ENCODE data around the gene PBXIP1. TPM values are rescaled to one million over a fixed set of nuclear protein-coding genes. Genes with fewer than 3 reads are reported as not detected.

The PBXIP1 gene
- total RNA-seq = 90.7 and 96.4 TPM in 2 replicates

DNA sequence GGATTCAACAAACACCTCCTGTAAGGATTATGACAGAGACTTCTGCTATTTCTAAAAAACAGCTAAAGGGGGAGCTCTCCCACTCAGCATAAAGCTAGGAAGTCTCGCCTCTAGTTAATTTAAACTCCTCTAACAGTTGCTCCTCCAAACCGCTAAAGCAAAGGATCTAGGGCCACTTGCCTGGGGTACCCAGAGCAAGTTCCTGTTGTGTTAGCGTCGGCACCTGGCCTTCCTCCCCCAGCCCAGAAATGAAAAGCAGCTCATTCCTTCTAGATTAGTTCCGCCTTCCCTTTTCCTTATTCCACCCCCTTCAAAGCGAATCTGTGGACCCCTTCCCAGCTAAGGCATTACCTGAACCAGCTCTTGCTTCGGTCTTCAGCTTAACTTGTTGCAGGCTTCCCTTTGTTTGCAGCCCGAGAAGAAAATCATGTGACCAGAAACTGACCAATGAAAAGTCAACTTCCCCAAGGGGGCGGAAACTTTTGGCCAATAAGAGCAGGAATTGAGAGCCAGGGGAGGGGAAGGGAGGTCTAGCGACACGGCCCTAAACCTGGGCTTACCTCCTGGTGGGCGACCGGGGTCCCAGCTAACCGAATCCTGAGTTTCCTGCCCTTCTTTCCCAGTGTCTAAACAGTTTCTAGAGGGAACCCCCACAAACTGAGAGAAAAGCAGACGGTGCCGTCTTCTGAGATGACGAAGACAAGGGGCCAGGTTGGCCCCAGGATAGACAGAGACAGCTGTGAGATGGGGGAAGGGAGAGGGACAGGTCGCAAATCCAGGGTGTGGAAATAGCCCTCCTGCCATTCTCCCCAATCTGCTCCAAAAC, at the start of gene PBXIP1:
Gene PBXIP1 (minus strand): TSS at position 382 of the 826 bp plus-strand sequence. CDS start 2,378 bp downstream, outside the sequence.

DNA sequence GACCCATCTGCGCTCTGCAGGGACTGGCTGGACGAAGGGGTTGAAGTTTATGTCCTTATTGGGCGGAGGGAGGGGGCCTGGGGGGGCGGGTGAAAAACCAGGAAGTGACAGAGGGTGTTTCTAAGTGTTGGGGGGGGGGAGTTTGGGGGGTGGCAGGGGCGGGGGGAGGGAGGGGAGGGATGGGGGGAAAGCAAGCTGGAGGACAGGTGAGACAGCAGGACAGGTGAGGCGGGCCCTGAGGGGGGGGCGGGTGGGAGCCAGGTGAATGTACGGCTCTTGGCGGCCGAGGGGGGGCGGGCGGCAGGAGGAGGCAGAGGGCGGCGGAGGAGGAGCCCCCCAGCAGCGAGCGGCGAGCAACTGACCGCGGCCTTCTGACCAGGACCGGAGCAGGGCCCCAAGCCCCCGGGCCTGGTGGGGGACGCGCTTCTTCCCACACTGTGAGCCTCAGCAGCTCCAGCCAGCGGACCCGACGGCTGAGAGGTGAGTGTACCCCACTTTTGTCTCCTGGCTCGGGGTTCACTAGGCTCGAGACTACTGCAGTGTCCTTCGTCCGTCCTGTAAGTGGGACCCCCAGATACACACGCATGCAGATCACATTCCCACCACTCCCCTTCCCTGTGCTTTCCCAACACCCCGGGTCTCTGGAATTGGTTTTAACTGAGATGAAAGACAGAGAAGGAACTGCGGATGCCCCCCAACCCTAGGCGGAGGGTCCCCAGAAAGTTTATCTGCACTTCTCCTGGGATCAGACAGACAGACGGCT, 46.7 kb upstream of the PBXIP1 start, which contains the start of gene ZBTB7B:
Gene ZBTB7B (plus strand): TSS at position 339 of the 763 bp plus-strand sequence. CDS start 11,859 bp downstream, outside the sequence.

GRCh38 chr1:154993572-154994268, 37.8 kb upstream of the PBXIP1 start, which contains the start of gene LENEP:
Gene LENEP, plus strand, starts transcription at chr1:154993586. Its CDS starts 22 bp downstream, at chr1:154993608.

GRCh38 chr1:154982897-154983648, 27.2 kb upstream of the PBXIP1 start, which contains the start of gene FLAD1:
Gene FLAD1, plus strand, starts transcription at chr1:154983344. Its CDS starts 351 bp downstream, at chr1:154983695.

DNA sequence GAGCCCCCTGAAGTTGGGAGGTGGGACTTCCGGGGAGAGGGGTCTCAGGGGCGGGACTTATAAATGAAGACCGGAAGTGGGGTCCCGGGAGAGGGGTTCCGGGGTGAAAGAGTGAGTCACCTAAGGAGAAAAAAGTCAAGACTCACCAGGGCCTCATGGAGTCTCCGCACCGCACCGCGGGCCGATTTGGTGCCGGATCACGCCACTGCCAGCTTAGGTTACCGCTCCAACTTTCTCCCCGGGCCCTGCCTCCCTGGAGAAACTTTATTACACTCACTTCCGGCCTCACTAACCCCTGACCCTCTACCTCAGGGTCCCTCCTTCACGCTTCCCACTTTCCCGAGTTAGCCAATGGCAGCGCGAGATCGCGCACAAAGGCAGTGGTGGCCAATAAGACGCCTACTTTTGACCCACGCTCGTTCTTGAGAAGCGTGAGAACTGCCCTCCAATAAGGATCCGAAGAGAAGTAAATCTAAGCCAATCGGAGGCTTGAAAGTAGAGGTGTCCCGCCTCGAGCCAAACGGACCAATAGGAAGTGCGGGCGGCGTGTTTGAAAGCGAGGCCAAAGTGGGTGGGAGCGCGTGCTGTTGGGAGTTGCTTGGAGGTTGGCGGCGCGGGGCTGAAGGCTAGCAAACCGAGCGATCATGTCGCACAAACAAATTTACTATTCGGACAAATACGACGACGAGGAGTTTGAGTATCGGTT, 18.4 kb upstream of the PBXIP1 start, which contains the start of gene CKS1B:
Gene CKS1B (plus strand): TSS at position 580 of the 706 bp plus-strand sequence. CDS start 65 bp downstream, at position 645.

GRCh38 chr1:154970631-154971340, 14.9 kb upstream of the PBXIP1 start, which contains the start of gene SHC1:
Gene SHC1, minus strand, starts transcription at chr1:154970747. Its CDS starts 221 bp downstream, at chr1:154970526.

DNA sequence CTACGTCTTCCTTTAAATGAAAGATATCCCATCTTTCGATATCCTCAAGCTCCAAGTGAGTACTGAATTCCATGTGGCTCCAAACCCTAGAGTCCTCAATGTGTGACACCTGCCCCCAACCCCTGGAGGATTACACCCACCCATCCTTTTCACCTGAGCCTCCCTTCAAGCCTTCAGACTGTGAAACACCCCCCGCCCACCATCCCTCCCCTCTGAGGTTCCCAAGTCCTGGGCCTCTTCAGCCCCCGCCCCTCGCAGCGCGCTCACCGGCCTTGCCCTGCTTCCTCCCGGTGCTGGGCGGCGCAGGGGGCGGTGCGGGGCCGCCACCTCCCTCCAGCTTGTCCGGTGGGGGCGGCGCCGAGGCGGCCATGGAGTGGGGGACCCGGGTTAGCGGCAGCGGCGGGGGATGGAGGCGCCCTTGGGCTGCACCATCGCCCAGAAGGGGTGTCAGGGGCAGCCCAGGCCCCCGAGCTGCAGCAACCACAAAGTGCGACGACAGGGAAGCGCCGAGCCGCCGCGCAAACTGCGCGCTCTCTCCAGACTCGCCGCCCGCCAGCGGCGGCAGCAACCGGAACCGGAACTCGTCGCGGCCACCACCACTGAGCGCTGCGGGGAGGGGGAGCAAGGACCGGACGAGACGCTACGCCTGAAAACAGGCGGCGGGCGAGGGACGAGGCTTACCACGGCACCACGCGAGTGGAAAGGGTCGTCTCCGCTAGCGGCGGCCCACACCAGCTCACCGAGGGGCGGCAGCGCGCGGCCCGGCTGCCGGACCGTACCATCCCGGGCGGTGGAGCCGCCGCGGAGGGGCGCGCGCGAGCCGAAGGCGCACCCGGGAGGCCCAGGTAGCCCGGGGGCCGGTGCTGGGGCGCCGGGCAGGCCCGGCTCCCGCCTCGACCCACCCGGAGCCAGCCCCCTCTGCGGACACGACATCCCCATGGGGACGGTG, 5.6 kb upstream of the PBXIP1 start, which contains the start of gene PYGO2:
Gene PYGO2 (minus strand): TSS at position 576 of the 949 bp plus-strand sequence. CDS start 206 bp downstream, at position 370.

DNA sequence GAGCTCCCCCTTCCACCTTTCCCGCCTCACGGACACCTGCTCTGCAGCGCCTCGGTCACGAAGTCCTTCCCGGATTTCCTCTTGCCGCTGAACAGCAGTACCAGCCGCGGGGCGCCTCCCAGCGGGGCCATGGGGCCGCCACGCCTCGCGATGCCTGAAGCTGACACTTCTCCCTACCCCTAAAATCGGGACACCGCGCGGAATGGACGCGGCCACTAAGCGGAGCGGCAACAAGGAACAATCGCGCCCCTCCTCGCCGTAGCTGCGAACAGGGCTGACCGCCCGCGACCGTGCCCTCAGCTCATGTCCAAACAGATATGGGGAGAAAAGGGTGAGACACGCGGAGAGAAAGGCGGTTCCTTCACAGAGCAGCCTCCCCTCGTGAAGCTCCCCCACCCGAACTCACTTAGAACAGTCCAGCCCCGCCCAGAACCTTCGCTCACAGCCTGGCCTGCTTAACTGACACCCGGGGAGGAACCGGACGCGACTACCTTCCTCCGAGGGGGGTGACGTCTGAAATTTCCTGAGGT, 19.3 kb downstream of the PBXIP1 start, which contains the start of gene PMVK:
Gene PMVK (minus strand): TSS at position 165 of the 530 bp plus-strand sequence. CDS start 34 bp downstream, at position 131.

Other genes starting within 250 kb of the PBXIP1 start
- 0.09 and 0.19 TPM in 2 replicates for gene KCNN3, start 85.8 kb downstream of the PBXIP1 start, total RNA-seq
- 8.8 and 13.7 TPM in 2 replicates for gene PMVK, start 19.4 kb downstream of the PBXIP1 start, total RNA-seq
- gene PYGO2, start 5.7 kb upstream of the PBXIP1 start, total RNA-seq = 4.9 and 5.0 TPM in 2 replicates
- 144 and 203 TPM in 2 replicates for gene SHC1, start 14.6 kb upstream of the PBXIP1 start, total RNA-seq
- 49.8 and 80.9 TPM in 2 replicates for gene CKS1B, start 18.6 kb upstream of the PBXIP1 start, total RNA-seq
- 23.7 and 28.6 TPM in 2 replicates for gene FLAD1, start 27.2 kb upstream of the PBXIP1 start, total RNA-seq
- gene LENEP, start 37.5 kb upstream of the PBXIP1 start, total RNA-seq = 0.18 TPM in 1 of 2 replicates, not detected in the other
- 10.1 and 15.6 TPM in 2 replicates for gene ZBTB7B, start 46.7 kb upstream of the PBXIP1 start, total RNA-seq
- gene DCST2, start 77.7 kb upstream of the PBXIP1 start, total RNA-seq = 0.09 TPM in 1 of 2 replicates, not detected in the other
- gene DCST1, start 77.7 kb upstream of the PBXIP1 start, total RNA-seq = not detected in 2 replicates
- gene ADAM15, start 95.2 kb upstream of the PBXIP1 start, total RNA-seq = 279 and 339 TPM in 2 replicates
- 8.7 and 11.3 TPM in 2 replicates for gene EFNA4, start 107.6 kb upstream of the PBXIP1 start, total RNA-seq
- 1.0 and 1.6 TPM in 2 replicates for gene EFNA3, start 122.7 kb upstream of the PBXIP1 start, total RNA-seq
- 62.8 and 82.9 TPM in 2 replicates for gene EFNA1, start 171.8 kb upstream of the PBXIP1 start, total RNA-seq
- gene SLC50A1, start 179.8 kb upstream of the PBXIP1 start, total RNA-seq = 20.9 and 25.9 TPM in 2 replicates
- 29.1 and 35.1 TPM in 2 replicates for gene DPM3, start 184.4 kb upstream of the PBXIP1 start, total RNA-seq
- gene KRTCAP2, start 217.2 kb upstream of the PBXIP1 start, total RNA-seq = 96.6 and 105 TPM in 2 replicates
- gene TRIM46, start 217.8 kb upstream of the PBXIP1 start, total RNA-seq = 4.9 and 5.9 TPM in 2 replicates

Measured in endothelial cell of coronary artery (primary cell).